K562 (cell line): Measurements from ENCODE around the gene KIAA0825. TPM values are rescaled to one million over a fixed set of nuclear protein-coding genes. Genes with fewer than 3 reads are reported as not detected.

Experiments used
- CREM ChIP-seq: IDR thresholded peaks from 2 replicates; pipeline ENCODE4 v1.6.1; 2014; ENCODE audit warnings: antibody characterized with exemption, low read depth
- NR2C2 ChIP-seq, 2 experiments: fragments of 200-800 bp in 1 of 2; sonication (Bioruptor generic) in 1 of 2; sonication (generic) in 1 of 2; formaldehyde crosslinking in 1 of 2; IDR thresholded peaks; 2 replicates each; pipeline versions ENCODE4 v1.6.1 to v1.8.0; 2016 to 2022; ENCODE audit warnings: mild to moderate bottlenecking in 1 of 2, missing compliant biosample characterization in 1 of 2, missing genetic modification characterization in 1 of 2, missing genetic modification reagents in 1 of 2
- polyA plus RNA-seq, 8 experiments: library from polyadenylated mRNA; depleted of rRNA in 4 of 8; stranded (reverse) in 5 of 8; unstranded in 3 of 8; fragments of >200 nt; fragmentation: Nextera tagmentation in 2 of 8; fragmentation: Illumina TruSeq in 1 of 8; extraction: Ambion mirVana in 2 of 8; extraction: Trizol in 1 of 8; gene quantifications; 2 replicates each; pipeline versions ENCODE4 v1.2.1 to v1.2.3, GENCODE V29; 2011 to 2014; ENCODE audit warnings: inconsistent platforms in 1 of 8, missing spikeins in 1 of 8
- total RNA-seq, 7 experiments: library from RNA; depleted of rRNA in 6 of 7; stranded (reverse); fragments of >200 nt in 6 of 7; fragmentation: Illumina TruSeq in 2 of 7; extraction: Trizol in 2 of 7; gene quantifications; 2 replicates each; pipeline versions ENCODE4 v1.2.1 to v1.2.3, GENCODE V29; 2011 to 2021; ENCODE audit warnings: low replicate concordance in 1 of 7
- TF ChIP-seq, protein P1 (sequence below): fragments of 250-450 bp; sonication (Bioruptor Pico); IDR thresholded peaks from 2 replicates; pipeline ENCODE4 v1.8.0; 2021; ENCODE audit warnings: moderate library complexity, mild to moderate bottlenecking, inconsistent platforms
- TF ChIP-seq, protein P2 (sequence below): fragments of 250-450 bp; sonication (Bioruptor Pico); IDR thresholded peaks from 2 replicates; pipeline ENCODE4 v1.9.0; 2021; ENCODE audit warnings: mild to moderate bottlenecking, inconsistent platforms
- TF ChIP-seq, protein P3 (sequence below): fragments of 250-450 bp; sonication (Bioruptor Pico); IDR thresholded peaks from 2 replicates; pipeline ENCODE4 v1.4.0; 2020

KIAA0825 gene
- total and polyA plus RNA-seq, 9 of the 15 experiments (the other 6 are each of a cell fraction or from before 2014, with no cell fraction given): 0.05 to 0.36 (median 0.16) TPM; not detected in 1

DNA sequence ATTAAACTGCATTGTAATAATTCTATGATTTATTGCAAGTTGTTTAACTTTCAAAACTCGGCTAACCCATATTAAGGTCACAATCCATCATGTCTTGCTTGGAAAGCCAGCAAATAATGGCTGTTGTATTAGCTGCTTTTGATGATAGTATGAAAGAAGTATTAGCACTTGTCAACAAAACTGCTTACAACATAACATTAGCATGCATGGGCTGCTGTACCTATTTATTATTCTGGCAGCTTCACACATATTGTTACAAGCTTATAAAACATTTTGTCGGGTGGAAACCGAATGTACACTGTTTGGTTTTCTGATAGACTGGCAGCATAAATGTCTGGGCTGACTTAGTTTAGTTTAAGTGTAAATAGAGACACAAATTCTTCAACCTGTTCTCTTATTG, 378.3 kb downstream of the KIAA0825 start (continued):
- TF ChIP-seq, protein P1, sequence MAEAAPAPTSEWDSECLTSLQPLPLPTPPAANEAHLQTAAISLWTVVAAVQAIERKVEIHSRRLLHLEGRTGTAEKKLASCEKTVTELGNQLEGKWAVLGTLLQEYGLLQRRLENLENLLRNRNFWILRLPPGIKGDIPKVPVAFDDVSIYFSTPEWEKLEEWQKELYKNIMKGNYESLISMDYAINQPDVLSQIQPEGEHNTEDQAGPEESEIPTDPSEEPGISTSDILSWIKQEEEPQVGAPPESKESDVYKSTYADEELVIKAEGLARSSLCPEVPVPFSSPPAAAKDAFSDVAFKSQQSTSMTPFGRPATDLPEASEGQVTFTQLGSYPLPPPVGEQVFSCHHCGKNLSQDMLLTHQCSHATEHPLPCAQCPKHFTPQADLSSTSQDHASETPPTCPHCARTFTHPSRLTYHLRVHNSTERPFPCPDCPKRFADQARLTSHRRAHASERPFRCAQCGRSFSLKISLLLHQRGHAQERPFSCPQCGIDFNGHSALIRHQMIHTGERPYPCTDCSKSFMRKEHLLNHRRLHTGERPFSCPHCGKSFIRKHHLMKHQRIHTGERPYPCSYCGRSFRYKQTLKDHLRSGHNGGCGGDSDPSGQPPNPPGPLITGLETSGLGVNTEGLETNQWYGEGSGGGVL (CRISPR knock-in tag): no peak
- TF ChIP-seq, protein P2, sequence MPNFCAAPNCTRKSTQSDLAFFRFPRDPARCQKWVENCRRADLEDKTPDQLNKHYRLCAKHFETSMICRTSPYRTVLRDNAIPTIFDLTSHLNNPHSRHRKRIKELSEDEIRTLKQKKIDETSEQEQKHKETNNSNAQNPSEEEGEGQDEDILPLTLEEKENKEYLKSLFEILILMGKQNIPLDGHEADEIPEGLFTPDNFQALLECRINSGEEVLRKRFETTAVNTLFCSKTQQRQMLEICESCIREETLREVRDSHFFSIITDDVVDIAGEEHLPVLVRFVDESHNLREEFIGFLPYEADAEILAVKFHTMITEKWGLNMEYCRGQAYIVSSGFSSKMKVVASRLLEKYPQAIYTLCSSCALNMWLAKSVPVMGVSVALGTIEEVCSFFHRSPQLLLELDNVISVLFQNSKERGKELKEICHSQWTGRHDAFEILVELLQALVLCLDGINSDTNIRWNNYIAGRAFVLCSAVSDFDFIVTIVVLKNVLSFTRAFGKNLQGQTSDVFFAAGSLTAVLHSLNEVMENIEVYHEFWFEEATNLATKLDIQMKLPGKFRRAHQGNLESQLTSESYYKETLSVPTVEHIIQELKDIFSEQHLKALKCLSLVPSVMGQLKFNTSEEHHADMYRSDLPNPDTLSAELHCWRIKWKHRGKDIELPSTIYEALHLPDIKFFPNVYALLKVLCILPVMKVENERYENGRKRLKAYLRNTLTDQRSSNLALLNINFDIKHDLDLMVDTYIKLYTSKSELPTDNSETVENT: no peak
- TF ChIP-seq NR2C2 (CRISPR knock-in tag; IDR thresholded peaks at IDR 0.05): no peak
- TF ChIP-seq NR2C2 (tag; IDR thresholded peaks at IDR 0.05): no peak
- TF ChIP-seq, protein P3, sequence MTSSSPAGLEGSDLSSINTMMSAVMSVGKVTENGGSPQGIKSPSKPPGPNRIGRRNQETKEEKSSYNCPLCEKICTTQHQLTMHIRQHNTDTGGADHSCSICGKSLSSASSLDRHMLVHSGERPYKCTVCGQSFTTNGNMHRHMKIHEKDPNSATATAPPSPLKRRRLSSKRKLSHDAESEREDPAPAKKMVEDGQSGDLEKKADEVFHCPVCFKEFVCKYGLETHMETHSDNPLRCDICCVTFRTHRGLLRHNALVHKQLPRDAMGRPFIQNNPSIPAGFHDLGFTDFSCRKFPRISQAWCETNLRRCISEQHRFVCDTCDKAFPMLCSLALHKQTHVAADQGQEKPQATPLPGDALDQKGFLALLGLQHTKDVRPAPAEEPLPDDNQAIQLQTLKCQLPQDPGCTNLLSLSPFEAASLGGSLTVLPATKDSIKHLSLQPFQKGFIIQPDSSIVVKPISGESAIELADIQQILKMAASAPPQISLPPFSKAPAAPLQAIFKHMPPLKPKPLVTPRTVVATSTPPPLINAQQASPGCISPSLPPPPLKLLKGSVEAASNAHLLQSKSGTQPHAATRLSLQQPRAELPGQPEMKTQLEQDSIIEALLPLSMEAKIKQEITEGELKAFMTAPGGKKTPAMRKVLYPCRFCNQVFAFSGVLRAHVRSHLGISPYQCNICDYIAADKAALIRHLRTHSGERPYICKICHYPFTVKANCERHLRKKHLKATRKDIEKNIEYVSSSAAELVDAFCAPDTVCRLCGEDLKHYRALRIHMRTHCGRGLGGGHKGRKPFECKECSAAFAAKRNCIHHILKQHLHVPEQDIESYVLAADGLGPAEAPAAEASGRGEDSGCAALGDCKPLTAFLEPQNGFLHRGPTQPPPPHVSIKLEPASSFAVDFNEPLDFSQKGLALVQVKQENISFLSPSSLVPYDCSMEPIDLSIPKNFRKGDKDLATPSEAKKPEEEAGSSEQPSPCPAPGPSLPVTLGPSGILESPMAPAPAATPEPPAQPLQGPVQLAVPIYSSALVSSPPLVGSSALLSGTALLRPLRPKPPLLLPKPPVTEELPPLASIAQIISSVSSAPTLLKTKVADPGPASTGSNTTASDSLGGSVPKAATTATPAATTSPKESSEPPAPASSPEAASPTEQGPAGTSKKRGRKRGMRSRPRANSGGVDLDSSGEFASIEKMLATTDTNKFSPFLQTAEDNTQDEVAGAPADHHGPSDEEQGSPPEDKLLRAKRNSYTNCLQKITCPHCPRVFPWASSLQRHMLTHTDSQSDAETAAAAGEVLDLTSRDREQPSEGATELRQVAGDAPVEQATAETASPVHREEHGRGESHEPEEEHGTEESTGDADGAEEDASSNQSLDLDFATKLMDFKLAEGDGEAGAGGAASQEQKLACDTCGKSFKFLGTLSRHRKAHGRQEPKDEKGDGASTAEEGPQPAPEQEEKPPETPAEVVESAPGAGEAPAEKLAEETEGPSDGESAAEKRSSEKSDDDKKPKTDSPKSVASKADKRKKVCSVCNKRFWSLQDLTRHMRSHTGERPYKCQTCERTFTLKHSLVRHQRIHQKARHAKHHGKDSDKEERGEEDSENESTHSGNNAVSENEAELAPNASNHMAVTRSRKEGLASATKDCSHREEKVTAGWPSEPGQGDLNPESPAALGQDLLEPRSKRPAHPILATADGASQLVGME (CRISPR knock-in tag): no peak
- no peak for TF ChIP-seq CREM
